ENCODE results near the gene IL21. TPM values are rescaled to one million over a fixed set of nuclear protein-coding genes. Genes with fewer than 3 reads are reported as not detected.

IL21 gene
- total and polyA plus RNA-seq, 2 of the 13 experiments (the other 11 are each of a cell fraction or from before 2014, with no cell fraction given): not detected

DNA sequence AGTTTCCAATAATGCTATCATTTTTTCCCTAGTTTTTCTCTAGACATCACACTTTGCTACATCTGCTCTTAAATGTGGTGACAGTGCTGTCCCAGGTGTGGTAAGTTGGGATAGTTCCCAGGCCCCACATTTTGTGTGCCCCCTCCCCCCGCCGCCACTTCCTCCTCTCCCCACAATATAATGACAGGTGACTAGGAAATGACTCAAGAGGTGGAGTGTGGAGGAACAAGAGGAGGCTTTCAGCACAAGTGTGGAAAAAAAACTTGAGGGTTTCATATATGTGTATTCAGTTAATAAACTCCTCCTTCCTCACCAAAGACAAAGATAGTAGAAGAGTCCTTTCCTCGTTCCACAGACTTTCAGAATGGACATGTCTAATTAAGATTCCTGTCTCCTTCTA, 18.3 kb upstream of the IL21 start:
- no peak overlapping the region for H3K4me3 ChIP-seq (replicated peaks in 1 of 3; ENCODE audit: insufficient read depth in 1 of 3, low read depth in 2 of 3, low read length in 3 of 3)
- in situ Hi-C loops (cut with HindIII; ENCODE audit: extremely low pct_ligation_motif_present, low pct_unique_long_range_greater_than_20kb): no loop called here
- WGBS (ENCODE audit: low lambda C conversion rate): 2% methylated on average over 3 of the region's 3 CpGs
- no peaks in the 10 kb centered on the region for H3K79me2 ChIP-seq (ENCODE audit: insufficient read depth, low read length)
- BruUV-seq (replicated peaks): no TSS peak
- no peaks in the 10 kb centered on the region for H4K20me1 ChIP-seq (ENCODE audit: insufficient read depth, low read length)
- H2AFZ ChIP-seq (ENCODE audit: low read length): no peak overlapping the region
- H3K27ac ChIP-seq (ENCODE audit: extremely low read length, insufficient read depth, low read length): no peak overlapping the region
- no peaks in the 10 kb centered on the region for H3K9me3 ChIP-seq (ENCODE audit: low read length)
- ATAC-seq: no peak
- CTCF ChIA-PET (ENCODE audit: low intra/inter-chr PET ratio, low total read pairs): no interaction called here
- H3K4me2 ChIP-seq (ENCODE audit: low read depth, low read length): no peak overlapping the region
- no peak for DNase-seq (ENCODE audit: low spot score)
- H3K4me1 ChIP-seq (ENCODE audit: insufficient read depth, low read length): no peaks in the 10 kb centered on the region
- POLR2A ChIA-PET: no interaction called here
- FAIRE-seq: no peak
- intact Hi-C loops (cut with micrococcal nuclease; ENCODE audit: unreplicated experiment): no loop called here
- no peak overlapping the region for H3K9ac ChIP-seq (ENCODE audit: insufficient read depth, low read depth, low read length)
- no peaks in the 10 kb centered on the region; a peak in 1 of 5 replicates for H3K27me3 ChIP-seq (ENCODE audit: control insufficient read depth in 1 of 2, insufficient read depth in 2 of 2, low read length in 2 of 2)
- H3K36me3 ChIP-seq (replicated peaks in 1 of 2; ENCODE audit: control insufficient read depth in 1 of 2, insufficient read depth in 2 of 2, low read length in 2 of 2): no peaks in the 10 kb centered on the region
- TF ChIP-seq SOX5 (CRISPR knock-in tag; IDR thresholded peaks at IDR 0.05; ENCODE audit: borderline replicate concordance) (no peak), ZNF546 (CRISPR knock-in tag; conservative IDR thresholded peaks at IDR 0.05) (no peak), ZNF709 (CRISPR knock-in tag; IDR thresholded peaks at IDR 0.05) (no peak), SMAD9 (CRISPR knock-in tag; IDR thresholded peaks at IDR 0.05) (no peak), CHD2 (IDR thresholded peaks at IDR 0.05; ENCODE audit: low read depth, low read length) (no peak), ZNF430 (CRISPR knock-in tag; IDR thresholded peaks at IDR 0.05) (no peak), ZNF207 (IDR thresholded peaks at IDR 0.05; ENCODE audit: borderline replicate concordance) (no peak), ZNF75D (CRISPR knock-in tag; IDR thresholded peaks at IDR 0.05; ENCODE audit: borderline replicate concordance) (no peak), HMG20A (CRISPR knock-in tag; IDR thresholded peaks at IDR 0.05; ENCODE audit: borderline replicate concordance) (no peak), ZNF761 (CRISPR knock-in tag; conservative IDR thresholded peaks at IDR 0.05) (no peak), SRSF4 (IDR thresholded peaks at IDR 0.05; ENCODE audit: low read depth, low read length, poor library complexity, severe bottlenecking) (no peak), CBX2 (IDR thresholded peaks at IDR 0.05; ENCODE audit: low read depth, low read length) (no peak), CBX2 (CRISPR knock-in tag; IDR thresholded peaks at IDR 0.05; ENCODE audit: low read depth) (no peak), HOXA3 (CRISPR knock-in tag; IDR thresholded peaks at IDR 0.05) (no peak), SETDB1 (CRISPR knock-in tag; IDR thresholded peaks at IDR 0.05; ENCODE audit: borderline replicate concordance) (no peak), ARHGAP35 (CRISPR knock-in tag; IDR thresholded peaks at IDR 0.05; ENCODE audit: borderline replicate concordance) (no peak)
- TF ChIP-seq, protein P1, sequence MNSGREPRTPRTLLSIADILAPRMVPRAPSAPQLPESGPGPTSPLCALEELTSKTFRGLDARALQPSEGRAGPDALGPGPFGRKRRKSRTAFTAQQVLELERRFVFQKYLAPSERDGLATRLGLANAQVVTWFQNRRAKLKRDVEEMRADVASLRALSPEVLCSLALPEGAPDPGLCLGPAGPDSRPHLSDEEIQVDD (CRISPR knock-in tag; IDR thresholded peaks at IDR 0.05; ENCODE audit: borderline replicate concordance): no peak
- TF ChIP-seq, protein P2, sequence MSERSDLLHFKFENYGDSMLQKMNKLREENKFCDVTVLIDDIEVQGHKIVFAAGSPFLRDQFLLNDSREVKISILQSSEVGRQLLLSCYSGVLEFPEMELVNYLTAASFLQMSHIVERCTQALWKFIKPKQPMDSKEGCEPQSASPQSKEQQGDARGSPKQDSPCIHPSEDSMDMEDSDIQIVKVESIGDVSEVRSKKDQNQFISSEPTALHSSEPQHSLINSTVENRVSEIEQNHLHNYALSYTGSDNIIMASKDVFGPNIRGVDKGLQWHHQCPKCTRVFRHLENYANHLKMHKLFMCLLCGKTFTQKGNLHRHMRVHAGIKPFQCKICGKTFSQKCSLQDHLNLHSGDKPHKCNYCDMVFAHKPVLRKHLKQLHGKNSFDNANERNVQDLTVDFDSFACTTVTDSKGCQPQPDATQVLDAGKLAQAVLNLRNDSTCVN (CRISPR knock-in tag; IDR thresholded peaks at IDR 0.05; ENCODE audit: borderline replicate concordance): no peak
- TF ChIP-seq, protein P3, sequence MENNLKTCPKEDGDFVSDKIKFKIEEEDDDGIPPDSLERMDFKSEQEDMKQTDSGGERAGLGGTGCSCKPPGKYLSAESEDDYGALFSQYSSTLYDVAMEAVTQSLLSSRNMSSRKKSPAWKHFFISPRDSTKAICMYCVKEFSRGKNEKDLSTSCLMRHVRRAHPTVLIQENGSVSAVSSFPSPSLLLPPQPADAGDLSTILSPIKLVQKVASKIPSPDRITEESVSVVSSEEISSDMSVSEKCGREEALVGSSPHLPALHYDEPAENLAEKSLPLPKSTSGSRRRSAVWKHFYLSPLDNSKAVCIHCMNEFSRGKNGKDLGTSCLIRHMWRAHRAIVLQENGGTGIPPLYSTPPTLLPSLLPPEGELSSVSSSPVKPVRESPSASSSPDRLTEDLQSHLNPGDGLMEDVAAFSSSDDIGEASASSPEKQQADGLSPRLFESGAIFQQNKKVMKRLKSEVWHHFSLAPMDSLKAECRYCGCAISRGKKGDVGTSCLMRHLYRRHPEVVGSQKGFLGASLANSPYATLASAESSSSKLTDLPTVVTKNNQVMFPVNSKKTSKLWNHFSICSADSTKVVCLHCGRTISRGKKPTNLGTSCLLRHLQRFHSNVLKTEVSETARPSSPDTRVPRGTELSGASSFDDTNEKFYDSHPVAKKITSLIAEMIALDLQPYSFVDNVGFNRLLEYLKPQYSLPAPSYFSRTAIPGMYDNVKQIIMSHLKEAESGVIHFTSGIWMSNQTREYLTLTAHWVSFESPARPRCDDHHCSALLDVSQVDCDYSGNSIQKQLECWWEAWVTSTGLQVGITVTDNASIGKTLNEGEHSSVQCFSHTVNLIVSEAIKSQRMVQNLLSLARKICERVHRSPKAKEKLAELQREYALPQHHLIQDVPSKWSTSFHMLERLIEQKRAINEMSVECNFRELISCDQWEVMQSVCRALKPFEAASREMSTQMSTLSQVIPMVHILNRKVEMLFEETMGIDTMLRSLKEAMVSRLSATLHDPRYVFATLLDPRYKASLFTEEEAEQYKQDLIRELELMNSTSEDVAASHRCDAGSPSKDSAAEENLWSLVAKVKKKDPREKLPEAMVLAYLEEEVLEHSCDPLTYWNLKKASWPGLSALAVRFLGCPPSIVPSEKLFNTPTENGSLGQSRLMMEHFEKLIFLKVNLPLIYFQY (CRISPR knock-in tag; IDR thresholded peaks at IDR 0.05; ENCODE audit: borderline replicate concordance): no peak
- TF ChIP-seq, protein P4, sequence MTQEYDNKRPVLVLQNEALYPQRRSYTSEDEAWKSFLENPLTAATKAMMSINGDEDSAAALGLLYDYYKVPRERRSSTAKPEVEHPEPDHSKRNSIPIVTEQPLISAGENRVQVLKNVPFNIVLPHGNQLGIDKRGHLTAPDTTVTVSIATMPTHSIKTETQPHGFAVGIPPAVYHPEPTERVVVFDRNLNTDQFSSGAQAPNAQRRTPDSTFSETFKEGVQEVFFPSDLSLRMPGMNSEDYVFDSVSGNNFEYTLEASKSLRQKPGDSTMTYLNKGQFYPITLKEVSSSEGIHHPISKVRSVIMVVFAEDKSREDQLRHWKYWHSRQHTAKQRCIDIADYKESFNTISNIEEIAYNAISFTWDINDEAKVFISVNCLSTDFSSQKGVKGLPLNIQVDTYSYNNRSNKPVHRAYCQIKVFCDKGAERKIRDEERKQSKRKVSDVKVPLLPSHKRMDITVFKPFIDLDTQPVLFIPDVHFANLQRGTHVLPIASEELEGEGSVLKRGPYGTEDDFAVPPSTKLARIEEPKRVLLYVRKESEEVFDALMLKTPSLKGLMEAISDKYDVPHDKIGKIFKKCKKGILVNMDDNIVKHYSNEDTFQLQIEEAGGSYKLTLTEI (CRISPR knock-in tag; conservative IDR thresholded peaks at IDR 0.05): no peak
